Left ventricle myocardium inferior (tissue), 1 donor: Measurements from ENCODE around the gene MYL5. TPM values are rescaled to one million over a fixed set of nuclear protein-coding genes. Genes with fewer than 3 reads are reported as not detected.

Experiments used
- DNase-seq: peaks from one replicate; pipeline ENCODE4 v3.0.0-alpha.2; 2020
- H3K27ac ChIP-seq: fragments of 200-600 bp; replicated peaks from 2 replicates; pipeline ENCODE4 v1.8.0; 2021
- H3K27me3 ChIP-seq: fragments of 200-600 bp; 2 replicates; pipeline ENCODE4 v1.8.0; 2021; ENCODE audit warnings: low read depth
- H3K36me3 ChIP-seq: fragments of 200-600 bp; 2 replicates; pipeline ENCODE4 v1.8.0; 2021
- H3K4me1 ChIP-seq: fragments of 200-600 bp; 2 replicates; pipeline ENCODE4 v1.8.0; 2021
- H3K4me3 ChIP-seq: fragments of 200-600 bp; 2 replicates; pipeline ENCODE4 v1.8.0; 2021; ENCODE audit warnings: mild to moderate bottlenecking, moderate library complexity
- H3K9me3 ChIP-seq: fragments of 200-600 bp; replicated peaks from 2 replicates; pipeline ENCODE4 v1.8.0; 2021
- intact Hi-C: fragments of 100-400 bp; cut with micrococcal nuclease; formaldehyde crosslinking; loops from one replicate; pipeline ENCODE4 v1.11.0; 2022
- total RNA-seq: library from RNA; stranded (reverse); fragmentation: NEBNext Ultra II Directional; extraction: Animal tissue kit (Norgen Biotek cat#: 25700); gene quantifications from one replicate; pipeline ENCODE4 v1.2.1, GENCODE V29; 2021
- TF ChIP-seq, protein P1 (sequence below): fragments of 200-600 bp; IDR thresholded peaks from 2 replicates; pipeline ENCODE4 v1.8.0; 2021; ENCODE audit warnings: antibody characterized with exemption, mild to moderate bottlenecking, borderline replicate concordance
- donor health status: DM: no; HTN: yes; CAD: no; lungs with severe emphysema.

The MYL5 gene
- total RNA-seq, 1 donor from 2014 or later = 4.5 TPM

DNA sequence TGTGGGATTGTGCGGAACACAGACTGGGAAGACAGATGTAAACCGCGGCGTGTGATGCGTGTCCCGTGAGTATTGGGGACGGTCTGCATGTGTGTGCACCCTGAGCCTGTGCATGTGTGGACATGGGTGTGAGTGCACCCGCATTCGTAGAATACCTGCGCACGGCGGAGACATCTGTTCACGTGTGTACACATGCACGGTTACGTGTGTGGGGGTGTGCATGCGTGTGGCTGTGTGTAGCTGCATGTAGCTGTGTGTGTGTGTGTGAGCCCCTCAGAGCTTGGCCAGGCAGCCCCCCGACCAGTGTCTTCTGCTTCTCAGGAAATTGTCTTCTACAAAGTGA, 19.9 kb upstream of the MYL5 start:
- H3K27me3 ChIP-seq = peaks cover 69% of the 10 kb centered on the region
- no peak for DNase-seq

DNA sequence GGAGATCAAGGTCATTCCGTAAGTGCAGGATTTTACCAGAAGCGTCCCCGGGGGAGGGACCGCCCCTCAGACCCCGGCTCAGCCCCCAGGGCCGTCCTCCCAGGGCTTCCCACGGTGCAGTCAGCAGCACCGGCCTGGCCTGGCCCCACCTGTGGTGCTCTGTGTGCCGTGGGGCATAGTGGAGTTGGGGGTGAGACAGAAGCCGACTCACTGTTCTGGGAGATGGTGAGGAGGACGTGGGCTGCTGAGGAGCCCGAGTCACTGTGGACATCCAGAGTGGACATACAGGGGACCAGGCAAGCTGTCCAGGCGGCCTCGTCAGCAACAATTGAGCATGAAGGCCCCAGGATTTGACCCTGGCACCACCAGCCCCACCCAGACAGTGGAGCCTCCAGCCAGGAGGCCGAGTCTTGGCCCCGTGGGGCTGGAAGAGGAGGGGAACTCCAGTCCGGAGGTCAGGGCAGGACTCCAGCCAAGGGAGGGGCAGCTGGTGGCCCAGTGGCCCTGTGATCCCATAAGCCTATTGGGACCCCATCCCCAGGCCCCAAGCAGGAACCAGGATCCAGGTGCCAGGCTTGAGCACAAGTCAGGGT, 19.4 kb upstream of the MYL5 start:
- Histone ChIP-seq H3K27me3 (peaks cover 64% of the 10 kb centered on the region), H3K9me3 (no peaks in the 10 kb centered on the region), H3K4me3 (no peak overlapping the region), H3K4me1 (peaks cover 4% of the 10 kb centered on the region), H3K27ac (no peak overlapping the region), H3K36me3 (no peaks in the 10 kb centered on the region)
- TF ChIP-seq, protein P1, sequence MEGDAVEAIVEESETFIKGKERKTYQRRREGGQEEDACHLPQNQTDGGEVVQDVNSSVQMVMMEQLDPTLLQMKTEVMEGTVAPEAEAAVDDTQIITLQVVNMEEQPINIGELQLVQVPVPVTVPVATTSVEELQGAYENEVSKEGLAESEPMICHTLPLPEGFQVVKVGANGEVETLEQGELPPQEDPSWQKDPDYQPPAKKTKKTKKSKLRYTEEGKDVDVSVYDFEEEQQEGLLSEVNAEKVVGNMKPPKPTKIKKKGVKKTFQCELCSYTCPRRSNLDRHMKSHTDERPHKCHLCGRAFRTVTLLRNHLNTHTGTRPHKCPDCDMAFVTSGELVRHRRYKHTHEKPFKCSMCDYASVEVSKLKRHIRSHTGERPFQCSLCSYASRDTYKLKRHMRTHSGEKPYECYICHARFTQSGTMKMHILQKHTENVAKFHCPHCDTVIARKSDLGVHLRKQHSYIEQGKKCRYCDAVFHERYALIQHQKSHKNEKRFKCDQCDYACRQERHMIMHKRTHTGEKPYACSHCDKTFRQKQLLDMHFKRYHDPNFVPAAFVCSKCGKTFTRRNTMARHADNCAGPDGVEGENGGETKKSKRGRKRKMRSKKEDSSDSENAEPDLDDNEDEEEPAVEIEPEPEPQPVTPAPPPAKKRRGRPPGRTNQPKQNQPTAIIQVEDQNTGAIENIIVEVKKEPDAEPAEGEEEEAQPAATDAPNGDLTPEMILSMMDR = no peak
- DNase-seq = no peak
- intact Hi-C loops = no loop called here

More for the DNA sequence above, 19.9 kb upstream of the MYL5 start:
- intact Hi-C loops = no loop called here
- Histone ChIP-seq H3K9me3 (no peaks in the 10 kb centered on the region), H3K27ac (no peak overlapping the region), H3K4me3 (no peak overlapping the region), H3K36me3 (no peaks in the 10 kb centered on the region), H3K4me1 (peaks cover 4% of the 10 kb centered on the region)
- TF ChIP-seq, protein P1 = no peak

- TF ChIP-seq, protein P1 = no peak
- peaks cover 4% of the 10 kb centered on the region for H3K4me1 ChIP-seq
- H3K27me3 ChIP-seq = peaks cover 58% of the 10 kb centered on the region
- intact Hi-C loops = no loop called here
- no peaks in the 10 kb centered on the region for H3K9me3 ChIP-seq
- no peaks in the 10 kb centered on the region for H3K36me3 ChIP-seq
- H3K27ac ChIP-seq = no peak overlapping the region
- no peak overlapping the region for H3K4me3 ChIP-seq
- no peak for DNase-seq
These were observed 18.7 kb upstream of the MYL5 start for GRCh38 chr4:655464-656151.

DNA sequence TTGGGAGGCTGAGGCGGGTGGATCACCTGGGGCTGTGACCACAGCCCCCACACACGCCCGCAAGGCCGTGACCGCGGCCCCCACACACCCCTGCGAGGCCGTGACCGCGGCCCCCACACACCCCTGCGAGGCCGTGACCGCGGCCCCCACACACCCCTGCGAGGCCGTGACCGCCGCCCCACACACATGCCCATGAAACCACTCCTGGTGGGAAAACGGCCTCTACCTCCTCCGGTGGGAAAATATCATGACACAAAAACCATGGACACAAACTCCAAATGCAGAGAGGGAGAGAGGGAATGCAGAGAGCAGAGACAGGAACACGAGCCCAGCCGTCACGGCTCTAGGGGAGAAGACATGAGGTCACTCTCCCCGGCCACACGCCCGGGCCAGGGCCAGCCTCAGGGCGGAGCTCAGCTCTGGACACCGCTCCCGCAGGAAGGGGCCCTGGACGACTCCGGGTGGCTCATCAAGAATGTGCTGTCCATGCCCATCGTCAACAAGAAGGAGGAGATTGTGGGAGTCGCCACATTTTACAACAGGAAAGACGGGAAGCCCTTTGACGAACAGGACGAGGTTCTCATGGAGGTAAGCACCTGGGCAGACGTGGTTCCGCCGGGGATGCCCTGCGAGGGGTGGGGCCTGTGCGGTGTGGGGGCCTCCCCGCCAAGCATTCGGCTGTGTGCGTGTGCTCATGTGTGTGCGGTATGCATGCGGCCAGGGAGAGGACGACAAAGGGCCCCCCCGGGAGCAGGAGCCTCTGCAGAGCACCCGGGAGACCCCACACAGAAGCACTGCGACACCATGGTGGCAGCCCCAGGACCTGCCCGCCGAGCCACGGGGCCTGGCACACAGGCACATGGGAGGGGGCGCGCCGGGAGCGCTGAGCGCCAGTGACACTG, 17.7 kb upstream of the MYL5 start:
- TF ChIP-seq, protein P1 = no peak
- Histone ChIP-seq H3K4me1 (no peaks in the 10 kb centered on the region), H3K9me3 (no peaks in the 10 kb centered on the region), H3K27ac (no peak overlapping the region), H3K36me3 (no peaks in the 10 kb centered on the region), H3K4me3 (no peak overlapping the region), H3K27me3 (peaks cover 47% of the 10 kb centered on the region)
- no peak for DNase-seq
- intact Hi-C loops = no loop called here

DNA sequence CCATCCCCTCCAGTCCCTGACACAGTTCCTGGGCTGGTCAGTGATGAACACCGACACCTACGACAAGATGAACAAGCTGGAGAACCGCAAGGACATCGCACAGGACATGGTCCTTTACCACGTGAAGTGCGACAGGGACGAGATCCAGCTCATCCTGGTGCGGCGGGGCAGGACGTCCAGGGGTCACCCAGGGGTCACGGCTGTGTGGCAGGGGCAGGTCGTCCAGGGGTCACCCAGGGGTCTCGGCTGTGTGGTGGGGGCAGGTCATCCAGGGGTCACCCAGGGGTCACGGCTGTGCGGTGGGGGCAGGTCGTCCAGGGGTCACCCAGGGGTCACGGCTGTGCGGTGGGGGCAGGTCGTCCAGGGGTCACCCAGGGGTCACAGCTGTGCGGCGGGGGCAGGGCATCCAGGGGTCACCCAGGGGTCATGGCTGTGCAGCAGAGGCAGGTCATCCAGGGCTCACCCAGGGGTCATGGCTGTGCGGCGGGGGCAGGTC, 17.0 kb upstream of the MYL5 start:
- H3K4me3 ChIP-seq = no peak overlapping the region
- H3K27me3 ChIP-seq = peaks cover 40% of the 10 kb centered on the region
- no peaks in the 10 kb centered on the region for H3K36me3 ChIP-seq
- no peaks in the 10 kb centered on the region for H3K4me1 ChIP-seq
- H3K27ac ChIP-seq = no peak overlapping the region
- DNase-seq = no peak
- intact Hi-C loops = no loop called here
- no peaks in the 10 kb centered on the region for H3K9me3 ChIP-seq
- TF ChIP-seq, protein P1 = no peak
